ENCODE results near the gene CMKLR1.

DNA sequence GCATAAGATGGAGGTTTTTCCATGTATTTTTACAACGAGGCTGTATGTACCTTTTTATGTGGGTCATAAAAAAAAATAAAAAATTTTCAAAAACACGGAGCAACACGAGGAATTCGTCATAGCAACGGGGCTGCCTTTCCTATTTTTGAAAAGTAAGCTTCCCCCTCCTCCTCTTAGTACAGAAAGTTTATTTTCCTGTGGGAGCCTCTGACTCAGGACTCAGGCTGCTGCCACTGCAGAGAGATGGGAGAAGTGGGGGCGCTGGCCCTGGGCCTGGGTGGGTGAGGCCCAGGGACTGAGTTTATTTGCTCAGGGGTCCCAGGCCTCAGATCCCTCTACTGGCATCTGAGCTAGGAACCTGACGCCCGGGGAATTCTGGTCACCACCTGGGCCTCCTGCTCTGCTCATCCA is 10.2 kb upstream of the CMKLR1 start:
- TF ChIP-seq, protein P1, sequence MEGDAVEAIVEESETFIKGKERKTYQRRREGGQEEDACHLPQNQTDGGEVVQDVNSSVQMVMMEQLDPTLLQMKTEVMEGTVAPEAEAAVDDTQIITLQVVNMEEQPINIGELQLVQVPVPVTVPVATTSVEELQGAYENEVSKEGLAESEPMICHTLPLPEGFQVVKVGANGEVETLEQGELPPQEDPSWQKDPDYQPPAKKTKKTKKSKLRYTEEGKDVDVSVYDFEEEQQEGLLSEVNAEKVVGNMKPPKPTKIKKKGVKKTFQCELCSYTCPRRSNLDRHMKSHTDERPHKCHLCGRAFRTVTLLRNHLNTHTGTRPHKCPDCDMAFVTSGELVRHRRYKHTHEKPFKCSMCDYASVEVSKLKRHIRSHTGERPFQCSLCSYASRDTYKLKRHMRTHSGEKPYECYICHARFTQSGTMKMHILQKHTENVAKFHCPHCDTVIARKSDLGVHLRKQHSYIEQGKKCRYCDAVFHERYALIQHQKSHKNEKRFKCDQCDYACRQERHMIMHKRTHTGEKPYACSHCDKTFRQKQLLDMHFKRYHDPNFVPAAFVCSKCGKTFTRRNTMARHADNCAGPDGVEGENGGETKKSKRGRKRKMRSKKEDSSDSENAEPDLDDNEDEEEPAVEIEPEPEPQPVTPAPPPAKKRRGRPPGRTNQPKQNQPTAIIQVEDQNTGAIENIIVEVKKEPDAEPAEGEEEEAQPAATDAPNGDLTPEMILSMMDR (IDR thresholded peaks at IDR 0.05; ENCODE audit: insufficient read depth, low read length) = no peak
- no peak for TF ChIP-seq SPI1 (IDR thresholded peaks at IDR 0.05; ENCODE audit: borderline replicate concordance, low read depth)
- TF ChIP-seq GABPA (IDR thresholded peaks at IDR 0.05; ENCODE audit: low read depth) = no peak
